K562 (cell line): Measurements from ENCODE around the gene LRRC4C. TPM values are rescaled to one million over a fixed set of nuclear protein-coding genes. Genes with fewer than 3 reads are reported as not detected.

Experiments
- ATAC-seq: fragments of 200-7000 bp; cut with Tn5 transposase; 3 replicates; pipeline ENCODE4 v1.9.1; 2020; ENCODE audit warnings: moderate library complexity
- BruUV-seq: library from RNA; stranded (reverse); fragments of 400-500 nt; replicated peaks from 2 replicates; lab custom pipeline; 2021; lab: Mats Ljungman, UMichigan
- CTCF ChIA-PET: fragments of 300-600 bp; formaldehyde crosslinking; extraction: SDS; loops from one replicate; lab custom pipeline; 2021; ENCODE audit warnings: low intra/inter-chr PET ratio; lab: Yijun Ruan, JAX
- POLR2A ChIA-PET: fragments of 300-600, 350-650 bp; sonication (Branson Sonifier 250); formaldehyde crosslinking; extraction: SDS; loops from one replicate; lab custom pipeline; 2021; ENCODE audit warnings: antibody characterized with exemption, inconsistent platforms; lab: Yijun Ruan, JAX
- DNase-seq, 4 experiments: peaks; one replicate each; pipeline versions ENCODE4 v3.0.0 to v3.0.0-alpha.2; 2011 to 2018; ENCODE audit warnings: low spot score in 3 of 4, mixed read lengths in 3 of 4; ENCODE audit errors: extremely low read depth in 1 of 4
- FAIRE-seq: peaks from 2 replicates; lab custom pipeline; 2011; peaks lifted over from hg19 to GRCh38; lab: Jason Lieb, UNC
- H2AFZ ChIP-seq: 2 replicates; pipeline ENCODE4 v1.6.0; 2011; ENCODE audit warnings: low read depth, low read length, control low read depth, inconsistent platforms
- H3K27ac ChIP-seq: fragments of 200-600 bp; 3 replicates; pipeline ENCODE4 v1.8.0; 2011; ENCODE audit warnings: low read depth, mild to moderate bottlenecking, control low read depth, inconsistent platforms, low read length, moderate library complexity, mixed read lengths; ENCODE audit errors: extremely low read depth
- H3K27me3 ChIP-seq, 2 experiments: fragments of 300-600 bp in 1 of 2; 2 replicates in 1 of 2; 3 replicates in 1 of 2; pipeline versions ENCODE4 v1.6.0 to v1.8.0; 2011; ENCODE audit warnings: inconsistent platforms in 2 of 2, low read length in 2 of 2, mild to moderate bottlenecking in 1 of 2, mixed read lengths in 1 of 2, moderate library complexity in 1 of 2; ENCODE audit not compliant: control insufficient read depth in 2 of 2, insufficient read depth in 2 of 2
- H3K36me3 ChIP-seq: fragments of 300-600 bp; 3 replicates; pipeline ENCODE4 v1.8.0; 2011; ENCODE audit warnings: mild to moderate bottlenecking, low read length, inconsistent platforms; ENCODE audit not compliant: control insufficient read depth, insufficient read depth
- H3K4me1 ChIP-seq, 2 experiments: fragments of 200-600 bp in 1 of 2; replicated peaks in 1 of 2; 2 replicates in 1 of 2; 3 replicates in 1 of 2; pipeline versions ENCODE4 v1.5.1 to v1.8.0; 2011; ENCODE audit warnings: inconsistent platforms in 2 of 2, low read length in 2 of 2, mild to moderate bottlenecking in 1 of 2, mixed read lengths in 1 of 2, moderate library complexity in 1 of 2; ENCODE audit not compliant: control insufficient read depth in 2 of 2, insufficient read depth in 2 of 2
- H3K4me2 ChIP-seq: 2 replicates; pipeline ENCODE4 v1.6.1; 2011; ENCODE audit warnings: low read length, control low read depth, inconsistent platforms, mixed read lengths; ENCODE audit not compliant: insufficient read depth
- H3K4me3 ChIP-seq: fragments of 200-600 bp; sonication (generic), shearing (Covaris generic); 2 replicates; pipeline ENCODE4 v1.5.1; 2016; ENCODE audit warnings: control low read depth, inconsistent platforms
- H3K79me2 ChIP-seq: fragments of 200-600 bp; 3 replicates; pipeline ENCODE4 v1.8.0; 2011; ENCODE audit warnings: low read length, inconsistent platforms; ENCODE audit not compliant: control insufficient read depth, insufficient read depth
- H3K9ac ChIP-seq, 2 experiments: 2 replicates each; pipeline versions ENCODE4 v1.6.0 to v1.6.1; 2011; ENCODE audit warnings: low read depth in 2 of 2, low read length in 2 of 2, control low read depth in 1 of 2, inconsistent platforms in 1 of 2, mild to moderate bottlenecking in 1 of 2, mixed read lengths in 1 of 2; ENCODE audit not compliant: insufficient read depth in 1 of 2
- H3K9me1 ChIP-seq: one replicate; pipeline ENCODE4 v1.6.0; 2011; ENCODE audit warnings: inconsistent platforms, mild to moderate bottlenecking, low read length, moderate library complexity; ENCODE audit not compliant: control insufficient read depth, insufficient read depth
- H3K9me3 ChIP-seq: replicated peaks from 2 replicates; pipeline ENCODE4 v1.5.1; 2011; ENCODE audit warnings: low read depth, low read length, inconsistent platforms; ENCODE audit not compliant: control insufficient read depth, insufficient read depth
- H4K20me1 ChIP-seq: replicated peaks from 2 replicates; pipeline ENCODE4 v1.6.1; 2011; ENCODE audit warnings: low read length, inconsistent platforms, mixed read lengths; ENCODE audit not compliant: control insufficient read depth, insufficient read depth
- ATF4 ChIP-seq: fragments of 450-650 bp; formaldehyde crosslinking; IDR thresholded peaks from 2 replicates; pipeline ENCODE4 v1.4.0; 2022; ENCODE audit warnings: mild to moderate bottlenecking, moderate library complexity
- CBX2 ChIP-seq: fragments of 200-600 bp; sonication (generic); IDR thresholded peaks from one replicate; pipeline ENCODE4 v1.6.1; 2012; ENCODE audit warnings: mild to moderate bottlenecking, low read length, inconsistent platforms; ENCODE audit not compliant: insufficient read depth, poor library complexity, severe bottlenecking
- GTF2A2 ChIP-seq: IDR thresholded peaks from 2 replicates; pipeline ENCODE4 v1.6.1; 2016; ENCODE audit warnings: mild to moderate bottlenecking, missing genetic modification characterization, missing compliant biosample characterization
- ID3 ChIP-seq, 2 experiments: fragments of 250-450 bp in 1 of 2; fragments of 450-650 bp in 1 of 2; sonication (Bioruptor Pico) in 1 of 2; IDR thresholded peaks; 2 replicates each; pipeline versions ENCODE4 v1.6.1 to v1.8.0; 2016 to 2021; ENCODE audit warnings: mild to moderate bottlenecking in 2 of 2, moderate library complexity in 2 of 2, missing compliant biosample characterization in 1 of 2, missing genetic modification characterization in 1 of 2
- IFI16 ChIP-seq: fragments of 250-450 bp; sonication (Bioruptor Pico); IDR thresholded peaks from 2 replicates; pipeline ENCODE4 v2.1.2; 2022; ENCODE audit warnings: mild to moderate bottlenecking, inconsistent platforms
- RFX1 ChIP-seq: fragments of 450-650 bp; IDR thresholded peaks from 2 replicates; pipeline ENCODE4 v1.6.1; 2016; ENCODE audit warnings: mild to moderate bottlenecking, moderate library complexity
- SMARCA4 ChIP-seq: fragments of 450-650 bp; IDR thresholded peaks from 2 replicates; pipeline ENCODE4 v1.6.1; 2016
- ZNF165 ChIP-seq: fragments of 250-450 bp; sonication (Bioruptor Pico); IDR thresholded peaks from 2 replicates; pipeline ENCODE4 v1.4.0; 2020; ENCODE audit warnings: borderline replicate concordance
- ZNF655 ChIP-seq: fragments of 250-450 bp; sonication (Bioruptor Pico); IDR thresholded peaks from 2 replicates; pipeline ENCODE4 v1.5.0; 2021
- ZNF79 ChIP-seq: fragments of 250-450 bp; sonication (Bioruptor Pico); IDR thresholded peaks from 2 replicates; pipeline ENCODE4 v1.4.0; 2020; ENCODE audit warnings: low read depth, mild to moderate bottlenecking, moderate library complexity
- WGBS: fragments of 100-300 bp; shearing (Covaris generic); methylation state at CpG from one replicate; pipeline ENCODE4 v1.1.6; 2016; ENCODE audit warnings: low coverage, mixed read lengths; ENCODE audit not compliant: insufficient coverage; ENCODE audit errors: missing lambda C conversion rate; 5-methylcytosine and 5-hydroxymethylcytosine counted together
- in situ Hi-C: fragments of 300-500 bp; cut with MboI; formaldehyde crosslinking; loops from 4 replicates; pipeline ENCODE4 v1.15.0; 2018; ENCODE audit warnings: inconsistent platforms, mixed read lengths
- intact Hi-C: fragments of 100-400 bp; cut with micrococcal nuclease; formaldehyde crosslinking; loops from 2 replicates; pipeline ENCODE4 v1.14.2; 2022
- polyA plus RNA-seq, 8 experiments: library from polyadenylated mRNA; depleted of rRNA in 4 of 8; stranded (reverse) in 5 of 8; unstranded in 3 of 8; fragments of >200 nt; fragmentation: Nextera tagmentation in 2 of 8; fragmentation: Illumina TruSeq in 1 of 8; extraction: Ambion mirVana in 2 of 8; extraction: Trizol in 1 of 8; gene quantifications; 2 replicates each; pipeline versions ENCODE4 v1.2.1 to v1.2.3, GENCODE V29; 2011 to 2014; ENCODE audit warnings: inconsistent platforms in 1 of 8, missing spikeins in 1 of 8
- total RNA-seq, 7 experiments: library from RNA; depleted of rRNA in 6 of 7; stranded (reverse); fragments of >200 nt in 6 of 7; fragmentation: Illumina TruSeq in 2 of 7; extraction: Trizol in 2 of 7; gene quantifications; 2 replicates each; pipeline versions ENCODE4 v1.2.1 to v1.2.3, GENCODE V29; 2011 to 2021; ENCODE audit warnings: low replicate concordance in 1 of 7

Gene LRRC4C
- total and polyA plus RNA-seq, 9 of the 15 experiments (the other 6 are each of a cell fraction or from before 2014, with no cell fraction given), result not detected

GRCh38 chr11:40187295-40187694 lies 1272.2 kb downstream of the LRRC4C start:
- POLR2A ChIA-PET, result no interaction called here
- BruUV-seq, result no TSS peak

More at GRCh38 chr11:40187295-40187694, 1272.2 kb downstream of the LRRC4C start:
- Histone ChIP-seq H3K9ac (no peak overlapping the region), H3K79me2 (no peaks in the 10 kb centered on the region), H2AFZ (no peak overlapping the region), H3K36me3 (no peaks in the 10 kb centered on the region), H4K20me1 (no peaks in the 10 kb centered on the region), H3K9me1 (no peaks in the 10 kb centered on the region), H3K4me1 (no peaks in the 10 kb centered on the region), H3K4me3 (no peak overlapping the region), H3K9me3 (no peaks in the 10 kb centered on the region), H3K4me2 (no peak overlapping the region), H3K27ac (no peak overlapping the region), H3K27me3 (no peaks in the 10 kb centered on the region)
- CTCF ChIA-PET, result no interaction called here
- FAIRE-seq (no peak), DNase-seq (no peak), ATAC-seq (no peak)
- intact Hi-C loops, result no loop called here
- TF ChIP-seq ZNF165 (CRISPR knock-in tag) (no peak), CBX2 (no peak), ATF4 (CRISPR knock-in tag) (no peak), RFX1 (no peak), ID3 (CRISPR knock-in tag; IDR thresholded peaks at IDR 0.05) (no peak), ID3 (tag; IDR thresholded peaks at IDR 0.05) (no peak), SMARCA4 (no peak), GTF2A2 (tag) (no peak), ZNF79 (CRISPR knock-in tag) (no peak), IFI16 (CRISPR knock-in tag) (no peak), ZNF655 (CRISPR knock-in tag) (no peak)
- 0% methylated on average over 3 of the region's 4 CpGs for WGBS
- in situ Hi-C loops, result no loop called here
